ENCODE measurements around the gene LHPP.
A peak's percentile ranks its signal among the peaks of the same experiment; 100 is the strongest.

LHPP gene

GRCh38 chr10:124532106-124532641, 70.6 kb downstream of the LHPP start:
- DNase-seq (ENCODE audit: low read depth), result peak; percentile 87
- peak; percentile 77 for TF ChIP-seq CTCF (IDR thresholded peaks at IDR 0.05; ENCODE audit: insufficient read depth, low read depth, low read length, missing control alignments)
- no peak overlapping the region for H3K4me3 ChIP-seq (ENCODE audit: low read length)

GRCh38 chr10:124532788-124533187, 71.2 kb downstream of the LHPP start:
- no peak overlapping the region for H3K4me3 ChIP-seq (ENCODE audit: low read length)
- no peak for DNase-seq (ENCODE audit: low read depth)
- TF ChIP-seq CTCF (IDR thresholded peaks at IDR 0.05; ENCODE audit: insufficient read depth, low read depth, low read length, missing control alignments), result no peak

GRCh38 chr10:124533266-124533665, 71.6 kb downstream of the LHPP start:
- no peak for TF ChIP-seq CTCF (IDR thresholded peaks at IDR 0.05; ENCODE audit: insufficient read depth, low read depth, low read length, missing control alignments)
- no peak for DNase-seq (ENCODE audit: low read depth)
- H3K4me3 ChIP-seq (ENCODE audit: low read length), result no peak overlapping the region

- DNase-seq (ENCODE audit: low read depth), result no peak
- TF ChIP-seq CTCF (IDR thresholded peaks at IDR 0.05; ENCODE audit: insufficient read depth, low read depth, low read length, missing control alignments), result peak; percentile 35
- no peak overlapping the region for H3K4me3 ChIP-seq (ENCODE audit: low read length)
Observed at GRCh38 chr10:124534231-124534798, 72.7 kb downstream of the LHPP start.

- DNase-seq (ENCODE audit: low read depth), result no peak
- TF ChIP-seq CTCF (IDR thresholded peaks at IDR 0.05; ENCODE audit: insufficient read depth, low read depth, low read length, missing control alignments), result no peak
- no peak overlapping the region for H3K4me3 ChIP-seq (ENCODE audit: low read length)
Observed at GRCh38 chr10:124534826-124535601, 73.4 kb downstream of the LHPP start.

- DNase-seq (ENCODE audit: low read depth), result no peak
Observed at GRCh38 chr10:124535731-124536495, 74.3 kb downstream of the LHPP start.

More at GRCh38 chr10:124535731-124536495, 74.3 kb downstream of the LHPP start:
- no peak for TF ChIP-seq CTCF (IDR thresholded peaks at IDR 0.05; ENCODE audit: insufficient read depth, low read depth, low read length, missing control alignments)
- no peak overlapping the region for H3K4me3 ChIP-seq (ENCODE audit: low read length)
